Measurements from ENCODE around the gene MEF2D. TPM values are rescaled to one million over a fixed set of nuclear protein-coding genes. Genes with fewer than 3 reads are reported as not detected.
A peak's percentile ranks its signal among the peaks of the same experiment; 100 is the strongest.

The MEF2D gene
- total and polyA plus RNA-seq, 2 donors (not counting 1 experiment from before 2014, with no cell fraction given): 65.6 to 128 TPM

DNA sequence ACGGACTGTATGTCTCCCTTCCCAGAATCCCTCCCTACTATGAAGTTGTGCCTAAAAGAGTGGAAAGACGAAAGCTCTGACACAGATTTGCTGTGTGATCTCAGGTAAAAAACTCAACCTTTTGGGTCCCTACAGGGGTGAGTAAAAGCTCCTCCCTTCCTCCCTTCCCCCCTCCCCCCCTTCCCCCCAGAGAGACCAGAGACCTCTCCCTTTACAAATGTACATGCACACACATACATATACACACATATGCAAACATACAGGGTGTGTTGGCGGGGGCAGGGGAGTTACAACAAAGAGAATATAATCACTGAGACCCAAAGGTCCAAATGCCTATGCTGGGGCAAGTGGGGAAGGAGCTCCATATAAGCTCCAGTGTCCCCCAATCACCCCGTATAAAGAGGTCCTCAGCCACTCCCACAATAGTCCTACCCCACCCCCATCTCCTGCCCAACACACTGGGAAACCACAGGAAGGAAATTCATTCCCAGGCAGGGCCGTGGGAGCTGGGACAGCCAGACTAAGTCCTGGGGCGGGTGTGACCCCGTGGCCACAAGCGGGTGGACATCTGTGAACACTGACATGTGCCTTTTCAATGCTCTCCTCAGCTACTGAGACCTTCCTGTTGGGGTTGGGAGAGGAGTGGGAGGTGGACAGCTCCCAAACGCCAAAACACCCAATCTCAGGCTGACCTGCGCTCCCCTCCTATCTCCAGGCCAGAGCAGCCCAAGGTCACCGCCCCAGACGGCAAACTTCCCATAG lies 2.0 kb downstream of the MEF2D start:
- Histone ChIP-seq H2AFZ (ENCODE audit: insufficient read depth, low read depth, low read length, poor library complexity, severe bottlenecking) (no peak overlapping the region), H3K36me3 (replicated peaks in 1 of 2; ENCODE audit: control extremely low read depth in 1 of 2, control insufficient read depth in 1 of 2, extremely low read depth in 1 of 2, insufficient read depth in 2 of 2, low read length in 1 of 2) (peaks cover 0 to 9% of the 10 kb centered on the region in 2 experiments), H3K9me3 (ENCODE audit: control extremely low read depth in 1 of 3, control insufficient read depth in 2 of 3, insufficient read depth in 1 of 3, low read length in 2 of 3) (peaks cover 0 to 5% (median 0%) of the 10 kb centered on the region in 3 donors), H3K4me3 (ENCODE audit: control extremely low read depth in 1 of 5, extremely low read depth in 1 of 5, insufficient read depth in 1 of 5, low read depth in 2 of 5, low read length in 4 of 5) (peak overlapping the region; percentile 9 to 99 (median 91)), H3K4me1 (ENCODE audit: control insufficient read depth in 2 of 2, insufficient read depth in 2 of 2, low read length in 2 of 2) (peaks cover 78 to 83% of the 10 kb centered on the region in 2 donors), H3K27ac (ENCODE audit: low read length in 2 of 2) (peak overlapping the region; percentile 57 to 94), H3K79me2 (ENCODE audit: control insufficient read depth, insufficient read depth, low read length) (peaks cover 90% of the 10 kb centered on the region), H3K27me3 (replicated peaks in 1 of 4; ENCODE audit: control extremely low read depth in 1 of 4, control insufficient read depth in 3 of 4, insufficient read depth in 4 of 4, low read length in 3 of 4) (no peaks in the 10 kb centered on the region), H3K4me2 (replicated peaks; ENCODE audit: low read depth, low read length, poor library complexity, severe bottlenecking) (peak overlapping the region; percentile 94), H4K20me1 (ENCODE audit: control insufficient read depth, insufficient read depth, low read length, poor library complexity, severe bottlenecking) (peaks cover 66% of the 10 kb centered on the region), H3K9ac (ENCODE audit: low read length) (peak overlapping the region; percentile 99)
- H3K9me3 Mint-ChIP-seq (ENCODE audit: insufficient read depth): no peaks in the 10 kb centered on the region
- intact Hi-C loops (cut with micrococcal nuclease): no loop called here
- ChIA-PET CTCF (interaction anchor here (0.6 to 11.7 kb wide), 10 partner anchors 11 to 1349 kb away, joined by 3 to 383 read pairs (median 3); partner anchors contain the start of gene IQGAP3), POLR2A (interaction anchor here (3.8 to 8.3 kb wide), 2 partner anchors 11 to 18 kb away, joined by 46 to 193 read pairs; no protein-coding TSS in a partner anchor)
- H3K4me3 Mint-ChIP-seq: peak overlapping the region; percentile 93
- TF ChIP-seq, protein P1, sequence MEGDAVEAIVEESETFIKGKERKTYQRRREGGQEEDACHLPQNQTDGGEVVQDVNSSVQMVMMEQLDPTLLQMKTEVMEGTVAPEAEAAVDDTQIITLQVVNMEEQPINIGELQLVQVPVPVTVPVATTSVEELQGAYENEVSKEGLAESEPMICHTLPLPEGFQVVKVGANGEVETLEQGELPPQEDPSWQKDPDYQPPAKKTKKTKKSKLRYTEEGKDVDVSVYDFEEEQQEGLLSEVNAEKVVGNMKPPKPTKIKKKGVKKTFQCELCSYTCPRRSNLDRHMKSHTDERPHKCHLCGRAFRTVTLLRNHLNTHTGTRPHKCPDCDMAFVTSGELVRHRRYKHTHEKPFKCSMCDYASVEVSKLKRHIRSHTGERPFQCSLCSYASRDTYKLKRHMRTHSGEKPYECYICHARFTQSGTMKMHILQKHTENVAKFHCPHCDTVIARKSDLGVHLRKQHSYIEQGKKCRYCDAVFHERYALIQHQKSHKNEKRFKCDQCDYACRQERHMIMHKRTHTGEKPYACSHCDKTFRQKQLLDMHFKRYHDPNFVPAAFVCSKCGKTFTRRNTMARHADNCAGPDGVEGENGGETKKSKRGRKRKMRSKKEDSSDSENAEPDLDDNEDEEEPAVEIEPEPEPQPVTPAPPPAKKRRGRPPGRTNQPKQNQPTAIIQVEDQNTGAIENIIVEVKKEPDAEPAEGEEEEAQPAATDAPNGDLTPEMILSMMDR (IDR thresholded peaks at IDR 0.05): no peak
- TF ChIP-seq EZH2 (IDR thresholded peaks at IDR 0.05; ENCODE audit: borderline replicate concordance, insufficient read depth, low read depth, low read length, poor library complexity, severe bottlenecking): no peak
- peak; percentile 22 for DNase-seq
- WGBS (ENCODE audit: insufficient coverage): 13% methylated on average over 6 of the region's 12 CpGs
- no peak for ATAC-seq (ENCODE audit: low read depth)
- peak overlapping the region; percentile 84 for H3K27ac Mint-ChIP-seq
- peaks cover 78% of the 10 kb centered on the region for H3K4me1 Mint-ChIP-seq
- no peaks in the 10 kb centered on the region for H3K27me3 Mint-ChIP-seq
